Uterus (tissue), 4 donors: Measurements from ENCODE around the gene KMT2C. TPM values are rescaled to one million over a fixed set of nuclear protein-coding genes. Genes with fewer than 3 reads are reported as not detected.
A peak's percentile ranks its signal among the peaks of the same experiment; 100 is the strongest.

Source experiments
- DNase-seq, 2 donors: peaks; one replicate each; pipeline ENCODE4 v3.0.0-alpha.2; 2019 to 2020
- H3K27ac ChIP-seq, 2 donors: fragments of 200-600 bp; sonication (generic); 1 replicate in 1 of 2; 2 replicates in 1 of 2; pipeline ENCODE4 v1.5.1; 2016 to 2018
- H3K27me3 ChIP-seq, 2 donors: fragments of 200-600 bp; sonication (generic); one replicate each; pipeline ENCODE4 v1.5.1; 2018 to 2019; ENCODE audit warnings: control low read depth in 1 of 2
- H3K36me3 ChIP-seq, 2 donors: fragments of 200-600 bp; sonication (generic); one replicate each; pipeline ENCODE4 v1.5.1; 2019; ENCODE audit warnings: control low read depth in 1 of 2
- H3K4me1 ChIP-seq, 2 donors: fragments of 200-600 bp; sonication (generic); one replicate each; pipeline ENCODE4 v1.5.1; 2018 to 2019; ENCODE audit warnings: control low read depth in 1 of 2
- H3K4me3 ChIP-seq, 2 donors: fragments of 200-600 bp; sonication (generic); 1 replicate in 1 of 2; 2 replicates in 1 of 2; pipeline ENCODE4 v1.5.1; 2018 to 2019; ENCODE audit warnings: mild to moderate bottlenecking in 1 of 2
- H3K9me3 ChIP-seq, 2 donors: fragments of 200-600 bp; sonication (generic); one replicate each; pipeline ENCODE4 v1.5.1; 2019; ENCODE audit warnings: control low read depth in 1 of 2
- POLR2A ChIP-seq, 2 donors: fragments of 450-650 bp; IDR thresholded peaks; one replicate each; pipeline ENCODE4 v1.6.1; 2016; ENCODE audit warnings: antibody characterized with exemption in 2 of 2, mild to moderate bottlenecking in 1 of 2, moderate library complexity in 1 of 2
- intact Hi-C: fragments of 100-400 bp; cut with DNase I; formaldehyde crosslinking; loops from one replicate; pipeline ENCODE4 v1.15.1; 2023; ENCODE audit warnings: low total_unique reads
- total RNA-seq, 4 donors: library from RNA; depleted of rRNA in 3 of 4; stranded (reverse); fragments of >200 nt in 3 of 4; gene quantifications; one replicate each; pipeline versions ENCODE4 v1.1.0 to v1.2.4, GENCODE V29; 2014 to 2023
- TF ChIP-seq, protein P1 (sequence below), 4 experiments: fragments of 200-600 bp in 2 of 4; fragments of 450-650 bp in 2 of 4; sonication (generic) in 2 of 4; IDR thresholded peaks; one replicate each; pipeline ENCODE4 v1.5.1; 2016 to 2019; ENCODE audit warnings: antibody characterized with exemption in 4 of 4, mild to moderate bottlenecking in 2 of 4, moderate library complexity in 1 of 4
- donor health status: DM: yes; HTN: yes; CAD: no.

KMT2C gene
- total RNA-seq, 4 donors from 2014 or later, result 30.5 to 177 (median 90.0) TPM

DNA sequence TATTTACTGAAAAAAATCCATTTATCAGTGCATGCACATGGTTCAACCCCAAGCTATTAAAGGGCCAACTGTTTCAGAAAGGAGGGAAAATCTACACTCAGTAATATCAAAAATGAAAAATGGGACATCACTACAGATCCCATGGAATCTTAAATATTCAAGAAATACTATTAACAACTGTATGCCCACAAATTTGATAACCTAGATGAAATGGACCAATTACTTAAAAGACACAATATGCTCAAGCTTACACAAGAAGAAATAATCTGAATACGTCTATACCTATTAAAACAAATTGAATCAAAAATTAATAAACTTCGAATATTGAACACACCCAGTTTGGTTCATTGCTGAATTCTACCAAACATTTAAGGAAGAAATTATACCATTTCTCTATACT is 87.9 kb downstream of the KMT2C start:
- no peak overlapping the region for H3K4me3 ChIP-seq
- H3K36me3 ChIP-seq, result no peaks in the 10 kb centered on the region
- no peak overlapping the region for H3K27ac ChIP-seq
- no peaks in the 10 kb centered on the region for H3K27me3 ChIP-seq
- no peaks in the 10 kb centered on the region for H3K4me1 ChIP-seq
- DNase-seq, result no peak
- H3K9me3 ChIP-seq, result peaks cover 0 to 4% of the 10 kb centered on the region in 2 donors
- TF ChIP-seq, protein P1, sequence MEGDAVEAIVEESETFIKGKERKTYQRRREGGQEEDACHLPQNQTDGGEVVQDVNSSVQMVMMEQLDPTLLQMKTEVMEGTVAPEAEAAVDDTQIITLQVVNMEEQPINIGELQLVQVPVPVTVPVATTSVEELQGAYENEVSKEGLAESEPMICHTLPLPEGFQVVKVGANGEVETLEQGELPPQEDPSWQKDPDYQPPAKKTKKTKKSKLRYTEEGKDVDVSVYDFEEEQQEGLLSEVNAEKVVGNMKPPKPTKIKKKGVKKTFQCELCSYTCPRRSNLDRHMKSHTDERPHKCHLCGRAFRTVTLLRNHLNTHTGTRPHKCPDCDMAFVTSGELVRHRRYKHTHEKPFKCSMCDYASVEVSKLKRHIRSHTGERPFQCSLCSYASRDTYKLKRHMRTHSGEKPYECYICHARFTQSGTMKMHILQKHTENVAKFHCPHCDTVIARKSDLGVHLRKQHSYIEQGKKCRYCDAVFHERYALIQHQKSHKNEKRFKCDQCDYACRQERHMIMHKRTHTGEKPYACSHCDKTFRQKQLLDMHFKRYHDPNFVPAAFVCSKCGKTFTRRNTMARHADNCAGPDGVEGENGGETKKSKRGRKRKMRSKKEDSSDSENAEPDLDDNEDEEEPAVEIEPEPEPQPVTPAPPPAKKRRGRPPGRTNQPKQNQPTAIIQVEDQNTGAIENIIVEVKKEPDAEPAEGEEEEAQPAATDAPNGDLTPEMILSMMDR (IDR thresholded peaks at IDR 0.05), result no peak
- TF ChIP-seq POLR2A (IDR thresholded peaks at IDR 0.05), result no peak
- intact Hi-C loops, result no loop called here

DNA sequence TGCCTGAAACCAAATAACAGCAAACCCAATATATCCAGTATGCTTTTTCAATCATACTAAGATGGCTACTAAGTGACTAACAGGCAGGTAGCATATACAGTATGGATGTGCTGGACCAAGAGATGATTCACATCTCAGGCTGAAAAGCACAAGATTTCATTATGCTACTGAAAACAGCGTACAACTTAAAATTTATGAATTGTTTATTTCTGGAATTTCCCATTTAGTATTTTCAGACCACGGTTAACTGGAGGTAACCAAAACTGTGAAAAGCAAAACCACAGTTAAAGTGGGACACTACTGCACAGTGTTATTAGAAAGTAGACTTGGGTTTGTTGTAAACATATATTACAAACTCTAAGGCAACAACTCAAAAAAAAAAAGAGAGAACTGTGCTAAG is 91.5 kb downstream of the KMT2C start:
- no peak for TF ChIP-seq POLR2A (IDR thresholded peaks at IDR 0.05)
- TF ChIP-seq, protein P1 (IDR thresholded peaks at IDR 0.05), result no peak
- Histone ChIP-seq H3K9me3 (peaks cover 0 to 4% of the 10 kb centered on the region in 2 donors), H3K27ac (no peak overlapping the region), H3K4me1 (no peaks in the 10 kb centered on the region), H3K36me3 (no peaks in the 10 kb centered on the region), H3K4me3 (no peak overlapping the region), H3K27me3 (no peaks in the 10 kb centered on the region)
- intact Hi-C loops, result no loop called here
- DNase-seq, result no peak

DNA sequence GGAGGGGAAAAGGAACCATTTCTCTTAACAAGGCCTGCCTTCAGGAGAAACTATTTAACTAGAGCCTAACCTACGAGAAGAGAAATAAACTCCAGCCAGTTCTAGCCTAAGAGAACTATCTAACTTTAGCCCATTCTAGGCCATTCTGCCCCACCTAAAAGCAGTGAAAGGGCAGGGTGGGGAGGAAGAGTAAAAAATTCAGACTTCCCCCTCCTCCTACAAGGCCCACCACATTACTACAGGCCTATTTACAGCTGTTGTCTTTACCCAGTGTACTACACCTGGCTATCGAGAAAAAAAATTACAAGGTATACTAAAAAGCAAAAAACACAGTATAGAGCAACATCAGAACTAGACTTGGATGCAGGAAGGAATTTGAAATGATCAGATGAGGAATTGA is 93.0 kb downstream of the KMT2C start:
- no peak overlapping the region for H3K4me3 ChIP-seq
- TF ChIP-seq, protein P1 (IDR thresholded peaks at IDR 0.05), result no peak
- no peak for TF ChIP-seq POLR2A (IDR thresholded peaks at IDR 0.05)
- H3K27ac ChIP-seq, result no peak overlapping the region
- no peaks in the 10 kb centered on the region for H3K4me1 ChIP-seq
- H3K9me3 ChIP-seq, result no peaks in the 10 kb centered on the region
- no peaks in the 10 kb centered on the region for H3K27me3 ChIP-seq
- H3K36me3 ChIP-seq, result no peaks in the 10 kb centered on the region
- no peak for DNase-seq
- intact Hi-C loops, result no loop called here

DNA sequence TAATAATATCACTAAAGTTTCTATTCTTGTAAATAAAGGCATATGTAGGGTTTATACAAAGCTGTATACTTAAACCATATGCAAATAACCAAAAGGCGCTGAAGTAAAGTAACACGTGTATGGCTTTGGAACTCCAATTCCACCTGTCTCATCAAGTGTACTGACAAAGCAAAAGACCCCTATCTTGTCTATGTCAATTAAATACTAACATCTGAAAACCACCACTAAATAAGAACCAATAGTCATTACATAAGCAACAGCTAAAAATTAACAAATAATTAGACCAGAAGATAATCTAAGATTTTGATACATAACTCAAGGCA is 93.9 kb downstream of the KMT2C start:
- Histone ChIP-seq H3K36me3 (no peaks in the 10 kb centered on the region), H3K27me3 (no peaks in the 10 kb centered on the region), H3K4me3 (no peak overlapping the region), H3K4me1 (no peaks in the 10 kb centered on the region), H3K9me3 (no peaks in the 10 kb centered on the region), H3K27ac (no peak overlapping the region)
- intact Hi-C loops, result no loop called here
- DNase-seq, result no peak
- TF ChIP-seq, protein P1 (IDR thresholded peaks at IDR 0.05), result no peak
- no peak for TF ChIP-seq POLR2A (IDR thresholded peaks at IDR 0.05)

DNA sequence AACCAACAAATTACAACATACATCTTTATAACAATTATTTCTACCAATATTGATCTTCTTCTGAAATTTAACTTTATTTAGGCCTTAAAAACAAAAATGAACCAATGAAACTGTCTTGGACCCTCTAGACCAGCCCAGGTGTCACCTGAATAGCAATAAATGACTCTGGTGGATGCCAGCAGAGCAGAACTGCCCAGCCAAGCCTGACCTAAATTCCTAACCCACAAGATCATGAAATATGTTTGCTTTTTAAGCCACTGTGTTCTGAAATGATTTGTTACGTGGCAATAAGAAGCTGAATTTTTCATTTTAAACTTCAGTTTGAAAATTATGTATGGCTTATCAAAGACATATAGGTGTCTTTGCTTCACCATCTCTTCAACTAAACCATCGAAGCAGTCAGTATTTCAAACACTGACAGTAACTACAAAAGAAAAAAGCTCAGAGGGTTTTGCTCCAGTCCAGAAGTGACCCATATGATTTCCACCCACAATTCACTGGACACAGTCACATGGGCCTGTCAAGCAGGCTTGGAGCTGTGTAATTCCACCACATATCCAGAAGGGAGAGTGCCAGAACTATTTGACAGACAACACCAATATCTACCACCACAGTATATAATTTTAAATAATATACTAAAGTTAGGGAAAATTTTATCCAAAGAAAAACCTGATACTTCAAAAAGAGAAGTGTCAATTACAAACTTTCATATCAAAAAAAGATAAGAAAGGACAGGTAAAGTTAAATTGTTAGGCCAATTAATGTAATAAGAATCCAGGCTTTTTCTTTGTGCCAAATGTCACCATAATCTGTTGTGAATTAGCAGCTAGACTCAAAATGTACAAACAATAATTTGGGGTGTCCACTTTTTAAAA is 94.5 kb downstream of the KMT2C start:
- Histone ChIP-seq H3K4me1 (no peaks in the 10 kb centered on the region), H3K9me3 (no peaks in the 10 kb centered on the region), H3K4me3 (no peak overlapping the region), H3K27ac (no peak overlapping the region), H3K36me3 (no peaks in the 10 kb centered on the region), H3K27me3 (no peaks in the 10 kb centered on the region)
- no peak for DNase-seq
- intact Hi-C loops, result no loop called here
- TF ChIP-seq, protein P1 (IDR thresholded peaks at IDR 0.05), result peak in 2 of 4 experiments; percentile 9 to 40
- no peak for TF ChIP-seq POLR2A (IDR thresholded peaks at IDR 0.05)
